Activated naive CD8-positive, alpha-beta T cell treated with anti-CD3 and anti-CD28 coated beads, Interleukin-2, amount 50 U/mL, for 24 hours (primary cell): Measurements from ENCODE around the gene RGL1.

ENCODE experiments used
- ATAC-seq: fragments of 150-1000 bp; cut with Tn5 transposase; one replicate; pipeline ENCODE4 v1.10.0; 2021
- DNase-seq: peaks from one replicate; pipeline ENCODE4 v3.0.0; 2021
- H3K27ac Mint-ChIP-seq: one replicate; pipeline ENCODE4 v1.8.0; 2021; ENCODE audit warnings: mild to moderate bottlenecking, mixed read lengths
- H3K27me3 Mint-ChIP-seq: one replicate; pipeline ENCODE4 v1.8.0; 2021; ENCODE audit warnings: mixed read lengths
- H3K36me3 Mint-ChIP-seq: one replicate; pipeline ENCODE4 v1.8.0; 2021; ENCODE audit warnings: low read depth, mixed read lengths
- H3K4me1 Mint-ChIP-seq: one replicate; pipeline ENCODE4 v1.8.0; 2021; ENCODE audit warnings: mixed read lengths
- H3K4me3 Mint-ChIP-seq: one replicate; pipeline ENCODE4 v1.8.0; 2021; ENCODE audit warnings: mild to moderate bottlenecking, moderate library complexity, mixed read lengths
- H3K9me3 Mint-ChIP-seq: one replicate; pipeline ENCODE4 v1.8.0; 2021; ENCODE audit warnings: mixed read lengths

Gene RGL1

DNA sequence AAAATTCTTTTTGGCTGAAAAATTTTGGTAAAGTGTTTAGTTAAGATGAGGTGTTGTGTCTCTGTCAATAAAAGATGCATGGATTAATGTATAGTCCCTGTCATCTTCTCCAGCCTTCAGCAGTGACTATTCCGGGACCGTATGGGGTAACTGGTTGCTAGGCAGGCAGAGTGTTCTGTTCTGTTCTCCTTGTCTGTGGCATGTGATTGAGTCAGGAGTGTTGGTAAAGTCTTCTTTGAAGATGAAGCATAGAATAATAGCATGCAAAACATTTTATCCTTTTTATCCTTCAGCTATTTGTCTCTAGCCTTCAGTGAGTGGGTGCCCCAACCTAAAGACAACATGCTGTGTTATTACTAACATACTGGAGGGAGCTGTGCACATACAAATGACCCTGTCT lies 74.6 kb downstream of the RGL1 start:
- no peaks in the 10 kb centered on the region for H3K9me3 Mint-ChIP-seq
- H3K36me3 Mint-ChIP-seq: no peaks in the 10 kb centered on the region
- no peak overlapping the region for H3K27ac Mint-ChIP-seq
- H3K27me3 Mint-ChIP-seq: no peaks in the 10 kb centered on the region
- ATAC-seq: no peak
- H3K4me1 Mint-ChIP-seq: peaks cover 2% of the 10 kb centered on the region
- no peak for DNase-seq
- H3K4me3 Mint-ChIP-seq: no peak overlapping the region

GRCh38 chr1:183879966-183880365 lies 75.0 kb downstream of the RGL1 start:
- DNase-seq (no peak), ATAC-seq (no peak)
- H3K4me1 Mint-ChIP-seq: no peaks in the 10 kb centered on the region
- no peak overlapping the region for H3K4me3 Mint-ChIP-seq
- H3K36me3 Mint-ChIP-seq: no peaks in the 10 kb centered on the region
- no peaks in the 10 kb centered on the region for H3K9me3 Mint-ChIP-seq
- H3K27ac Mint-ChIP-seq: no peak overlapping the region
- H3K27me3 Mint-ChIP-seq: no peaks in the 10 kb centered on the region

- Mint-ChIP-seq H3K27me3 (no peaks in the 10 kb centered on the region), H3K36me3 (no peaks in the 10 kb centered on the region), H3K27ac (no peak overlapping the region), H3K4me1 (no peaks in the 10 kb centered on the region), H3K9me3 (no peaks in the 10 kb centered on the region), H3K4me3 (no peak overlapping the region)
- ATAC-seq: no peak
- DNase-seq: no peak
Observed at GRCh38 chr1:183880531-183881243, 75.8 kb downstream of the RGL1 start.

DNA sequence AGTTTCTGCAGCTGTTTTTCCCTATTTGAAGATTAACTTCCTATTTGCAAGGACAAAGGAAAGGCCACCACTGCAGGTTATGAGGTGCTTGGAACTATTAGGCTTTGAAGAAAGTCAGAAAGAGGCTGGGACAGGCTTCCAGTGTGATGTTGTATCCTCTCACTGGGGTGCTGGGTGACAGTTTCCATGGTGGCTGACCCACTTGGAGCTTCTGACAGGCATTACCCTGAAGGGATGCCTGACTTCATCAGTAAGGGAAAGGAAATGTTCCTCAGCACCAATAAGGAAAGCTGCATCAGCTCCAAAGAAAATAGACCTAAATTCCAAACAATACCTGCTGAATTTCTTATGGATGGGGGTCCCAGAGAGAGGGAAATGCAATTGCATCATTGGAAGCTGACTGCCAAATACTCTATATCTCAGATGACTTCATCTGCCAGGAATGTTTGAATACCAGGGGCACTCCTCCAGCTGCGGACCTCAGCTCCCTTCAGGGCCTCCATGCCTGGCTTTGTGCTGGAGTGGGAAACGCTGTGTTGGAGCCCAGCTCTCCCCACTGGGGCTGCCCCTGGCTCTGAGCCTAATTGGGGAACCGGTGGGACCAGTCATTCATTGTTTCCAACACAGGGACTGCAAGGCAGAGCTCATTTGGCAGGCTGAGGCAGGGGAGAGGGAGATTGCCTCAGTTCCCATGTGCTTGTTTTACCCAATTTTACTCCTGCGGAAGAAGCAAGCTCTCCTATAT lies 76.6 kb downstream of the RGL1 start:
- Mint-ChIP-seq H3K36me3 (no peaks in the 10 kb centered on the region), H3K4me3 (no peak overlapping the region), H3K9me3 (no peaks in the 10 kb centered on the region), H3K27ac (no peak overlapping the region), H3K4me1 (no peaks in the 10 kb centered on the region), H3K27me3 (no peaks in the 10 kb centered on the region)
- DNase-seq: no peak
- no peak for ATAC-seq

DNA sequence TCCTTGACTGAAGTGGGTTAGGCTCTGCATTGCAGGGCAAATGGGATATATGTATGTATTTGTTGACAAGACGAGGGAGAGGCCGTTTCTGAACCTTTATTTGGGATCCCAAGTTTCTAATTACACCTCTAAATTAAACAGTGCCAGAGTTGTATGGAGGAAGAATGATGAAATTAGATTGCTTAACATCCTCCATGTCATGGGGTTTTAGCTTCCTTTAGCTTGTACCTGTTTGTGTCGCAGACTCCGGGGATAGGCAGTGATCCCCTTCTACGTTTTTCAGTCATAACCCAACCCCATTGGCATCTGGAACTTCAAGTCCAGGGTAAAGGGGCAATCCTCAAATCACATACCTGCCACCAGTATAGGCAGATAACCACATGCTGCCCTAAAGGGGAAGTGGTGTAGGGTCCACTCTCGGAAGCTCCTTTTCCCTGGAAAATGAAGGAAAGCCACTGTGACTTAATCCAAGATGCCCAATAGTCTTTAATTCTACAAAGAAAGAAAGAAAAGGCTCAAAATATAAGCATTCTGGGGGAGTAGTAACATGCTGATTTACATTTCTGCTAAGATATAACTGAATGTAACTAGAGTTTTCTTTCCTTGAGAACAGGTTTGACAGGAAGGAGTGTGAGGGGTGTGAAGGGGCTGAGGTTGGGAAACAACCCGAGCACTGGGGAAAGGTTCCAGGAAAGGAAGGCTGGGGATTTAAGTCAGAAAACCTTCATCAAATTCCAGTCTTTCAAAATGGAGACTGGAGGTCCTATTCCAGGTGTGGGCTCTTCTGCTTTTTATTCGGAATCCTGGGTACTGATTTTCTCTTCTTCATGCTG lies 77.6 kb downstream of the RGL1 start:
- peaks cover 5% of the 10 kb centered on the region for H3K4me1 Mint-ChIP-seq
- no peaks in the 10 kb centered on the region for H3K9me3 Mint-ChIP-seq
- H3K27me3 Mint-ChIP-seq: no peaks in the 10 kb centered on the region
- no peak for DNase-seq
- no peaks in the 10 kb centered on the region for H3K36me3 Mint-ChIP-seq
- no peak overlapping the region for H3K27ac Mint-ChIP-seq
- H3K4me3 Mint-ChIP-seq: no peak overlapping the region
- no peak for ATAC-seq

GRCh38 chr1:183883623-183884022 lies 78.7 kb downstream of the RGL1 start:
- Mint-ChIP-seq H3K9me3 (no peaks in the 10 kb centered on the region), H3K27ac (no peak overlapping the region), H3K4me1 (peaks cover 16% of the 10 kb centered on the region), H3K27me3 (no peaks in the 10 kb centered on the region), H3K4me3 (no peak overlapping the region), H3K36me3 (no peaks in the 10 kb centered on the region)
- ATAC-seq (no peak), DNase-seq (no peak)

- Mint-ChIP-seq H3K27me3 (no peaks in the 10 kb centered on the region), H3K9me3 (no peaks in the 10 kb centered on the region), H3K36me3 (no peaks in the 10 kb centered on the region), H3K4me3 (no peak overlapping the region), H3K4me1 (peaks cover 25% of the 10 kb centered on the region), H3K27ac (no peak overlapping the region)
- ATAC-seq (no peak), DNase-seq (no peak)
Observed at GRCh38 chr1:183884526-183884925, 79.6 kb downstream of the RGL1 start.

DNA sequence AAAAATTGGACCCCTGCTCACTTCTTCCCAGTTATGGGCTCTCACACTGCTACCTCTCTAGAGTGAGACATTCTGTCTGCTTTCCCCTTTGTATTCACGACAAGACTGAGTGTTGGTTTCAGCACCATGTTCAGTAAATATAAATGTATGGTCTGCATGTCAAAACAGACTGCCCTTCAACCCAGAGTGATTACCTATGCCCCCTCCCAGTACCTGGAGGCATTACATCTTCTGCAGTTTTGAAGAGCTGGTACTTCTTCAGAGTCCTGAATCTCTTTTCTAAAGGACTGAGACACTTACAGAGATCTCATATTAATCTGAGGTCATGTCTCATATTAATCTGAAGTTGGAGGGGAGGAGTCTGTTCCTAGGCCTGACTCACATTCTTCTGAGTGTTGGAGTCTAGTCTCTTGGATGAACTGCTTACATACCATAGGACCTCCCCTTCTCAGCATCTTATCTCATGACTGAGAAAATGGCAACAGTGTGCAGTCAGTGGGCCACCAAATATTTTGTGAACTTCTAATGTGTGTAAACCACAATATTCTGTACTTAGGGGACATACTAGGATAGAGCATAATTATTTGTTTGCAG lies 80.3 kb downstream of the RGL1 start:
- Mint-ChIP-seq H3K9me3 (no peaks in the 10 kb centered on the region), H3K27ac (no peak overlapping the region), H3K27me3 (no peaks in the 10 kb centered on the region), H3K4me3 (no peak overlapping the region), H3K36me3 (no peaks in the 10 kb centered on the region), H3K4me1 (peaks cover 30% of the 10 kb centered on the region)
- no peak for ATAC-seq
- no peak for DNase-seq

DNA sequence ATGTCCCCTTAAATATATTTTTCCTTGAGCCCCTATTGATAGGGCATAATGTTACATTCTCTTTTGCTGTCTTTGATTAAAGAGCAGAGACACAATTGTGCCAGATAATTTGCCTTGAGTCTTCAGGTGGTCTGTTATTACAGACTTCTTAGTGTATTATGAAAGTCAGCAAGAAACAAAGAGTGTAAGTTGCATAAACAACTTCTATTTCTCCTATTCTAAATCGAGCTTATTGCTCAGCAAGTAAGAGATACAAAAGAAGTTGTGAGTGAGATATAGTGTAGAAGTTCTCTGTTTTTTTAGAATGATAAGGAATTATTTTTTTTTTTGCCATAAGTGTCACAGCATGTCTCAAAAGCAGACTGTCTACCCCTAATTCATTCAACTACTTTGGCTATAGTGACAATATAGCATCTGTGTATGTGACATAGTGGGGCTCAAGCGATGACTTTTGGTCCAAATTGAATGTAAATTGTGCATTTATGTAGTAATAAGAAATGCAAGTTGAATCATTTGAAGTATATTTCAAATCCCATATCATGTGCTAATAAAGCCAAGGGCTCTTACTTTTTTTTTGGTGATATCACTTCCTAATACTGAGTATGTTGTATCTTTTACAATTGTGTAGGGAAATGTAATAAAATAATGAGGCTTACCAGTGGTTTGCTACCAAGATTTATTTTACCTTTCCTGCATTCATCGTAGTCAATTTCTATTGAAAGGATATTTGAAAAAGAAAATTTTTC lies 81.3 kb downstream of the RGL1 start:
- no peaks in the 10 kb centered on the region for H3K9me3 Mint-ChIP-seq
- no peak for ATAC-seq
- no peaks in the 10 kb centered on the region for H3K36me3 Mint-ChIP-seq

DNA sequence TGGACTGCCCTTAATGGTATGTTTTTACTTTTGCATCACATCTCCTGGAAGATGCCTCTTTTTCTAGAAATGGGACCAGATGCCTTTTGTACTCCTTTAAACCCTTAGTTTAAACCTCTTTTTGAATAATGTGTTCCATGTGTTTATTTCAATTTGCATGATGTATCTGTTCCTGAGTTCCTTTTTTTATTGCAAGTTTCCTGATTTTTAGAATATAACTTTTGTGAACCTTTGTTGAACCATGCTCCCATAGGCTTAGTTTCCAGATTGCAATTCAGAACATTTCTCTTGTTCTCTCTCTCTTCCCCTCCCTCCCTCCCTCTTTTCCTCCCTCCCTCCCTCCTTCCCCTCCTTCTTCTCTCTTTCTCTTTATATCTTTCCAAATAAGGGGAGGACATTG lies 81.9 kb downstream of the RGL1 start:
- ATAC-seq (no peak), DNase-seq (no peak)
- H3K36me3 Mint-ChIP-seq: no peaks in the 10 kb centered on the region
- no peak overlapping the region for H3K4me3 Mint-ChIP-seq
- H3K27me3 Mint-ChIP-seq: no peaks in the 10 kb centered on the region
- H3K9me3 Mint-ChIP-seq: no peaks in the 10 kb centered on the region
- H3K4me1 Mint-ChIP-seq: peaks cover 30% of the 10 kb centered on the region
- no peak overlapping the region for H3K27ac Mint-ChIP-seq

More for the DNA sequence above, 81.3 kb downstream of the RGL1 start:
- H3K27me3 Mint-ChIP-seq: no peaks in the 10 kb centered on the region
- H3K27ac Mint-ChIP-seq: no peak overlapping the region
- peaks cover 30% of the 10 kb centered on the region for H3K4me1 Mint-ChIP-seq
- DNase-seq: no peak
- no peak overlapping the region for H3K4me3 Mint-ChIP-seq

DNA sequence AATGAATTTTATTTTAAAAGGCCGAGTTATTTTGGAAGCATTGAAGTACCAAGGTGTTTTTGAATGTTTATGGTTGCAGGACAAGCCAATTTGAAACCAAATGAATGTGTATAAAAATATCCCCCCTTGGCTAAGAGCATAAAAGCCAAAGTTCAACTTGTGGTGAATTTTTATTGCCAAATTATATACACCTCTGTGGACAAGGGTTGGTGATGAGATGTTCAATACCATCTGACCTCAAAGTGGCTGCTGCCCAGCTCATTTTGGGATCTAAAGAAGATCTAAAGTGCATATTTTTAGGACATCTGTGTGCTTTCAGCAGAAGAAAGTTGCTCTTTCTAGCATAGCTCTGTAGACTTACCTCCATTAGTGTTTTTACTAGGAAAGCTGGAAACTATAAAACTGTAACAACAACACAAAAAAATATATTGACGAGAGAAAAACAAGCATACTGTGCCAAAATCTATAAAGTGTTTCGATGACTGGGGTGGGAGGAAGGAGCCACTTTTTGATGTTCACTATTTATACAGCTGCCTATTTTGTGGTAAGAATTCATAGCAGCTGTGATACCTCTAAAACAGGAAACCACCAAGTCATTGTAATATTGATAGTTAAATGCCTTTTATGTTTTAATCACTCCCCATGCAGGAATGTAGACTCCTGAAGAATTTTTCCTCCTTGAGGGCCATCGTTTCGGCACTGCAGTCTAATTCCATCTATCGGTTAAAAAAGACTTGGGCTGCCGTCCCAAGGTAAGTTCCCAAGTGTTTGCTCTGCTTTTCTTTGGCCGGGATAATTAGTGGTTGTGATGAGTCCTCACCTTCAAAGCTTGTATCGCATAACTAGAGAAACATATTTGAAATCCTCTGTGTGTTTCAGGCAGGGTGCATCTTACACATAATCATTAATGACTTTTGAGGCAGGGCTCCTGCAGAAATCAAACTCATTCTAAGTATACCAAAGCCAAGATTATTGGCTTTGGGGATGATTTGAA lies 83.2 kb downstream of the RGL1 start:
- Mint-ChIP-seq H3K27ac (no peak overlapping the region), H3K27me3 (no peaks in the 10 kb centered on the region), H3K36me3 (no peaks in the 10 kb centered on the region), H3K9me3 (no peaks in the 10 kb centered on the region), H3K4me1 (peaks cover 30% of the 10 kb centered on the region), H3K4me3 (no peak overlapping the region)
- DNase-seq: no peak
- ATAC-seq: no peak

- no peak overlapping the region for H3K27ac Mint-ChIP-seq
- no peak overlapping the region for H3K4me3 Mint-ChIP-seq
- no peaks in the 10 kb centered on the region for H3K36me3 Mint-ChIP-seq
- H3K27me3 Mint-ChIP-seq: no peaks in the 10 kb centered on the region
- DNase-seq: no peak
- H3K4me1 Mint-ChIP-seq: peaks cover 30% of the 10 kb centered on the region
- no peak for ATAC-seq
- H3K9me3 Mint-ChIP-seq: no peaks in the 10 kb centered on the region
Observed at GRCh38 chr1:183889095-183889494, 84.2 kb downstream of the RGL1 start.

- H3K27ac Mint-ChIP-seq: no peak overlapping the region
- H3K27me3 Mint-ChIP-seq: no peaks in the 10 kb centered on the region
- ATAC-seq (no peak), DNase-seq (no peak)
- H3K36me3 Mint-ChIP-seq: no peaks in the 10 kb centered on the region
- H3K4me1 Mint-ChIP-seq: peaks cover 34% of the 10 kb centered on the region
- H3K9me3 Mint-ChIP-seq: no peaks in the 10 kb centered on the region
- H3K4me3 Mint-ChIP-seq: no peak overlapping the region
Observed at GRCh38 chr1:183891158-183891856, 86.4 kb downstream of the RGL1 start.
